ENCODE results near the gene ACVRL1. TPM values are rescaled to one million over a fixed set of nuclear protein-coding genes. Genes with fewer than 3 reads are reported as not detected.

Gene ACVRL1
- total RNA-seq, 1 experiment from 2014 or later, result 0.98 TPM

GRCh38 chr12:51866762-51867161 lies 40.5 kb upstream of the ACVRL1 start (continued):
- TF ChIP-seq ZNF425 (CRISPR knock-in tag; conservative IDR thresholded peaks at IDR 0.05), result no peak
- TF ChIP-seq TCF7 (CRISPR knock-in tag; IDR thresholded peaks at IDR 0.05; ENCODE audit: low read depth), result no peak
- TF ChIP-seq NFATC4 (CRISPR knock-in tag; IDR thresholded peaks at IDR 0.05), result no peak
- TF ChIP-seq HMGXB4 (CRISPR knock-in tag; IDR thresholded peaks at IDR 0.05), result no peak
- no peak for TF ChIP-seq AR (CRISPR knock-in tag; IDR thresholded peaks at IDR 0.05)
- TF ChIP-seq TEAD4 (CRISPR knock-in tag; IDR thresholded peaks at IDR 0.05), result no peak

GRCh38 chr12:51867371-51867770 lies 39.9 kb upstream of the ACVRL1 start:
- DNase-seq (ENCODE audit: low spot score) (no peak), ATAC-seq (no peak)
- H3K4me3 Mint-ChIP-seq, result no peak overlapping the region
- POLR2A ChIA-PET, result interaction anchor here (1.0 kb wide), 1 partner anchor 11 kb away, joined by 3 read pairs; no protein-coding TSS in a partner anchor
- no peak overlapping the region for H3K27ac Mint-ChIP-seq
- peaks cover 71% of the 10 kb centered on the region for H3K27me3 Mint-ChIP-seq (ENCODE audit: low read depth)
- CTCF ChIA-PET, result interaction anchor here (0.8 to 6.4 kb wide), 7 partner anchors 6 to 103 kb away, joined by 3 to 126 read pairs (median 4); no protein-coding TSS in a partner anchor
- H3K4me1 Mint-ChIP-seq, result peaks cover 76% of the 10 kb centered on the region
- no peaks in the 10 kb centered on the region for H3K36me3 Mint-ChIP-seq
- no peaks in the 10 kb centered on the region for H3K9me3 Mint-ChIP-seq
- no peak for TF ChIP-seq ZNF396 (CRISPR knock-in tag; IDR thresholded peaks at IDR 0.05; ENCODE audit: borderline replicate concordance)
- TF ChIP-seq CREB1 (CRISPR knock-in tag; IDR thresholded peaks at IDR 0.05), result no peak
- no peak for TF ChIP-seq CDX4 (CRISPR knock-in tag; IDR thresholded peaks at IDR 0.05; ENCODE audit: borderline replicate concordance)
- no peak for TF ChIP-seq CTCF (IDR thresholded peaks at IDR 0.05)
- no peak for TF ChIP-seq ATF3 (CRISPR knock-in tag; conservative IDR thresholded peaks at IDR 0.05)
- TF ChIP-seq KAT7 (CRISPR knock-in tag; IDR thresholded peaks at IDR 0.05; ENCODE audit: borderline replicate concordance), result no peak
- TF ChIP-seq MXD4 (CRISPR knock-in tag; IDR thresholded peaks at IDR 0.05; ENCODE audit: borderline replicate concordance), result no peak
- TF ChIP-seq SOX15 (CRISPR knock-in tag; IDR thresholded peaks at IDR 0.05), result no peak
- no peak for TF ChIP-seq ZNF425 (CRISPR knock-in tag; conservative IDR thresholded peaks at IDR 0.05)
- no peak for TF ChIP-seq MYBL2 (CRISPR knock-in tag; IDR thresholded peaks at IDR 0.05)
- TF ChIP-seq EMX1 (CRISPR knock-in tag; IDR thresholded peaks at IDR 0.05), result no peak
- TF ChIP-seq PRRX2 (CRISPR knock-in tag; IDR thresholded peaks at IDR 0.05), result no peak
- TF ChIP-seq AFF4 (CRISPR knock-in tag; IDR thresholded peaks at IDR 0.05; ENCODE audit: borderline replicate concordance), result no peak
- TF ChIP-seq NR3C1 (CRISPR knock-in tag; conservative IDR thresholded peaks at IDR 0.05; ENCODE audit: low read depth), result no peak

Measured in WTC11 (cell line).